Stimulated activated CD4-positive, alpha-beta T cell treated with anti-CD3 and anti-CD28 coated beads, TNF-alpha, amount 100 ng/mL, for 1 hour (primary cell): ENCODE measurements around the gene HOXA3.

ENCODE experiments used
- DNase-seq, 3 donors: peaks; one replicate each; pipeline ENCODE4 v3.0.0-alpha.2; 2020; ENCODE audit warnings: low read depth in 3 of 3, low spot score in 1 of 3

The HOXA3 gene

GRCh38 chr7:27064159-27064558 lies 88.2 kb downstream of the HOXA3 start:
- DNase-seq, result no peak

GRCh38 chr7:27062946-27063345 lies 89.4 kb downstream of the HOXA3 start:
- no peak for DNase-seq
